H7 (cell line): ENCODE results near the gene KCNQ1. TPM values are rescaled to one million over a fixed set of nuclear protein-coding genes. Genes with fewer than 3 reads are reported as not detected.

Source experiments
- DNase-seq: peaks from one replicate; pipeline ENCODE4 v3.0.0; 2012
- H3K27me3 ChIP-seq: 2 replicates; pipeline ENCODE4 v1.6.0; 2011; ENCODE audit warnings: mild to moderate bottlenecking, low read length; ENCODE audit not compliant: control insufficient read depth, insufficient read depth
- H3K36me3 ChIP-seq: replicated peaks from 2 replicates; pipeline ENCODE4 v1.5.1; 2011; ENCODE audit warnings: low read length; ENCODE audit not compliant: control insufficient read depth, insufficient read depth
- H3K4me3 ChIP-seq: 2 replicates; pipeline ENCODE4 v1.5.1; 2011; ENCODE audit warnings: low read depth, mild to moderate bottlenecking, control low read depth, low read length, moderate library complexity; ENCODE audit not compliant: insufficient read depth
- total RNA-seq: library from RNA; depleted of rRNA; stranded (reverse); fragments of >200 nt; shearing (Covaris generic); gene quantifications from 2 replicates; pipeline ENCODE4 v1.2.3, GENCODE V29; 2014

Gene KCNQ1
- total RNA-seq, 1 experiment from 2014 or later: 0.48 TPM

DNA sequence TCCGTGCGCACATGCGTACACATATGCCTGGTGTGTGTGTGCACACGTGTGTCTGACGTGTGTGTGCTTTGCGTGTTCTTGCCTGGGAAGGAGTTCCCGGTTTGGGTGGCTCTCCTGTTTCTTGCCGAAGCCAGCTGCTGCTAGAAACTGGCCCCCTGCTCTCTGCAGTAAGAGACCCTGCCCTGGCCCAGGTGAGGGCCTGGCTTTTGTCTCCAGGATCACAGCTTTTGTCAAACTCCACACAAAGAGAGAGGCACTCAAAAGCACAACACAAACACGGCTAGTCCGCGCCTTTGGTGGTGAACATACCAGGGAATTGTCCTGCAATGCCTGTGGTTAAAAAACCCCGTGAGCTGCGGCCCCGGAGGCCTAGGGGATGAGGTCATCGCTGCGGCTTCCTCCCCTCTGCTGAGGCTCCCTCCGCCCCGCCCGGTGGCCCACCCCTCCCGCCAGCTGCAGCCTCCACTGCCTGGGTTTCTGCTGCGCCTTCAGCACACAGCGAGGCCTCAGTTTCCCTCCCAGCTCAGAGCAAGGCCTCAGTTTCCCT lies 88.9 kb downstream of the KCNQ1 start:
- no peaks in the 10 kb centered on the region for H3K36me3 ChIP-seq
- DNase-seq: peak; percentile 96
- H3K27me3 ChIP-seq: peaks cover 2% of the 10 kb centered on the region; the same call in 1 of the 2 replicates
- H3K4me3 ChIP-seq: no peak overlapping the region

DNA sequence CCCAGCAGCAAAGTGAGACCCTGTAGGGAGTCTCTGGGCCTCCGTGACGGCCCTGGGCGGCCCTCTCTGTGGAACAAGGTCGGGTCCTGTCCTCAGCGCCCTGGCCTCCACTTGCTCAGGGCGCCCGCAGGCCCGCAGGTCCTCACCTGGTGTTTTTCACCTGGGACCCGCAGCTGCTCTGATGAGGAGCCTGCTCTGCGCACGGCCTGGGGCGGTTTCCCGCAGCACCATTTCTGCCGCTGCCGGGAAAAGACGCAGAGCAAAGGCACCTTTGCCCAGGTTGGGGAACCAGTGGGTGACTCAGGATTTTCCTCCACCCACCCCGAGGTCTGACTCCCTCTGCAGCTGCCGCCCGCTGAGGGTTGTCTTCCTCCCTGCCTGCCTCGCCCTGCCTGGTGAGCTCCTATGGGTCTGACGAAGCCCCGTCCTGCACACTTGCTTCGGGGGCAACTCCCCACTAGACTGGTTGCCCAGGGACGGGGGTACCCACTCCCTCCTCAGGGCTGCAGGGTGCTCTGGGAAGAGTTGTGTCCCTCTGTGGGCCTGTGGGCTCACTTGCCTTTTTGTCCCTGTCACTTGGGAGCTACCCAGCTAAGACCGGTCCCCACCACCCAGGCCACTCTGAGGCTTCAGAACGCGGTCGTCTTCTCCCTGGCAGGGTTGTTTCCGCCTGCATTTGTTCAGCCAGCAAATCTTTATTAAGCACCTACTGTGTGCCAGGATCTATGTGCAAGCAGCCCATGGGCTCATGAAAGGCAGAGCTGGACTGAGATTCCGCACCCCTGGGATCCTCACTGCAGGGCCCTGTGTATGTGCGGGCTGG lies 89.5 kb downstream of the KCNQ1 start:
- Histone ChIP-seq H3K4me3 (no peak overlapping the region), H3K36me3 (no peaks in the 10 kb centered on the region), H3K27me3 (peaks cover 2% of the 10 kb centered on the region; the same call in 1 of the 2 replicates)
- peak; percentile 74 for DNase-seq

DNA sequence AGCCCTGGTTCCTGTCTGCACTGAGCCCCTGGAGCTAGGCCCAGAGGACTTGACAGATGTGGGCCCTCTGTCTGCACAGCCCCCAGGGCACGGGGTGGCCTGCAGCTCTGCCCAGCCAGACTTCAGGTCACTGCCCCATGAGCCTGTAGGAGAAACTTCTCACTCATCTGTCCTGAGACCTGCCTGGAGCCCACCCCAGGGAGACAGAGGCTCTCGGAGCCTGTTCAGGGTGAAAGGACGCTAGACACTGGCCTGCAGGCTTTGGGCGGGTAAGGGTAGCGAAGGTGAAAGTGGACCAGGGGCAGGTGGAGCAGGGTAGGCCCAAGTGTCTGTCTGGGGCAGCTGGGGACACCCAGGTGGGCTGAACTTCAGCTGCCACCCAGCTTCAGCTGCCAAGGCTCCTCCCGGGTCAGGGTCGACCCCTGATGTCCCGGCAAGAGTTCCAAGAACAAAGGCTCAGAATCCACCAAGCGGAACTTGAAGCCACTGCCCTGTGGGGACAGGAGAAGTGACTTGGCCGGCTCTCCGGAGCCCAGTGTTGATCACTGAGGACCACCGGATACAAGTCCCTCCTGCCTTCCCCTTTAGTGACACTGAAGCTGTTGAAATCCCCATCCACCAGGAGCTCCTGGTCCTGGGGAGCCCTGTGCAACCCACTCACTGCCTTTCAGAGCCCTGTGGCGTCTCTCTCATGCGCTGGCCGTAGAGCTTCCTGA lies 90.3 kb downstream of the KCNQ1 start:
- H3K27me3 ChIP-seq: peaks cover 2% of the 10 kb centered on the region; the same call in 1 of the 2 replicates
- no peaks in the 10 kb centered on the region for H3K36me3 ChIP-seq
- H3K4me3 ChIP-seq: no peak overlapping the region
- DNase-seq: no peak

DNA sequence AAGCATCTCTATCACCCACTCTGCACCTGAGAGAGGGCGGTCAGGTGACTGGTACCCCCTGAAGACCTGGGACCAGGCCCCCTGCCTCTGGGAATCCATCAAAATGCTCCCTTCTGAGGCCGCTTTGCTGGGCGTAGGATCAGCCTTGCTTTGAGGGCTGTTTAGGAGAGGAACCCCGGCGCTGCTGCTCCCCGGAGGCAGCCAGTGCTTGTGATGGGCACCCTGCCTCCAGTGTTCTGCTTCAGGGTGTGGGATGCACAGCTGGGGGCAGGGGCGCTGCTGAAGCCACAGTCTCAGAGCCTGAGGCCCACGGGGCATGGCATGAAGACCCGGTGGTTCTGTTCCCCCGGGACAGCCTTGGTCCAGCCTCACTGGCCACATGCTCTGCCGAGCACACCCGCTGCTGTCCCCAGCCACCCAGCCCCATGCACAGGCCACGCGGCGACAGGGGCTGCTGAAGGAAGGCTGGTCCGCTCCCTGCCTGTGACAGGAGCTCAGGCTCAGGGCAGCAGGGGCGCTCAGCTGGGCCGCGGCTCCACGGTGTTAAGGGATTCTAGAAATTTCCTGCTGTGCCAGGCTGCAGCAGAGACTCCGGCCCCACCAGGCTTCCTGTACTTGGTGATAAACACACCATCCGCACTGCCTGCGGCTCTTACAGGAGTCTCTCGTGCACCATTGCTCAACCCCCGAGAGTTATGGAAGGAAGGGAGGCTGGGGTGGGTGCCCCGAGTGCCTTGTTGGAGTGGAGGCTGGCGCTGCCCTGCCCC lies 91.0 kb downstream of the KCNQ1 start:
- Histone ChIP-seq H3K36me3 (no peaks in the 10 kb centered on the region), H3K27me3 (peaks cover 4% of the 10 kb centered on the region), H3K4me3 (no peak overlapping the region)
- no peak for DNase-seq

DNA sequence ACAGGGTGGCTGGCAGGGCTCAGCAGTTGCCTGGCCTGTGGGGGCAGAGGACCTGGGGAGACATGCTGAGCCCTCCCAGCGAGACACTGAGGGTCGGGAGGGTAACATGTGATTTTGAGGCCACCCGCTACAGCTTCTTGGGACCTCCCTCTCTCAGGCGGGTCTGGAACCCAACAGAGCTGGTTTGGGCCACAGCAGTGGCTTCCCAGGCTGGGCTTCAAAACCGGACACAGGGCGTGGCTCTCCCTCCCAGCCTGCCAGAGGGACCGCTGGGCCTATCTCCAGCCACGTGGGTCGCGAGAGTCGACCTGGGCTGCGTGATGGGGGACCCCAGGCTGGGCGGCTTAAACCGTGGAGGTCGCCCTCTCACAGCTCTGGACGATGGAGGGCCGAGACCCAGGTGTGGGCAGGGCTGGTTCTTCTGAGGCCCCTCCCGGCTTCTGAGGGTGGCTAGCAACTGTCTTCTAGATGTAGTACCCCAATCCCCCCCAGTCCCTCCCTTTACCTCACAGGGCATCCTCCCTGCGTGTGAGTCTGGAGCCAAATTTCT lies 91.7 kb downstream of the KCNQ1 start:
- H3K27me3 ChIP-seq: peaks cover 4% of the 10 kb centered on the region
- no peak for DNase-seq
- no peaks in the 10 kb centered on the region for H3K36me3 ChIP-seq
- no peak overlapping the region for H3K4me3 ChIP-seq

DNA sequence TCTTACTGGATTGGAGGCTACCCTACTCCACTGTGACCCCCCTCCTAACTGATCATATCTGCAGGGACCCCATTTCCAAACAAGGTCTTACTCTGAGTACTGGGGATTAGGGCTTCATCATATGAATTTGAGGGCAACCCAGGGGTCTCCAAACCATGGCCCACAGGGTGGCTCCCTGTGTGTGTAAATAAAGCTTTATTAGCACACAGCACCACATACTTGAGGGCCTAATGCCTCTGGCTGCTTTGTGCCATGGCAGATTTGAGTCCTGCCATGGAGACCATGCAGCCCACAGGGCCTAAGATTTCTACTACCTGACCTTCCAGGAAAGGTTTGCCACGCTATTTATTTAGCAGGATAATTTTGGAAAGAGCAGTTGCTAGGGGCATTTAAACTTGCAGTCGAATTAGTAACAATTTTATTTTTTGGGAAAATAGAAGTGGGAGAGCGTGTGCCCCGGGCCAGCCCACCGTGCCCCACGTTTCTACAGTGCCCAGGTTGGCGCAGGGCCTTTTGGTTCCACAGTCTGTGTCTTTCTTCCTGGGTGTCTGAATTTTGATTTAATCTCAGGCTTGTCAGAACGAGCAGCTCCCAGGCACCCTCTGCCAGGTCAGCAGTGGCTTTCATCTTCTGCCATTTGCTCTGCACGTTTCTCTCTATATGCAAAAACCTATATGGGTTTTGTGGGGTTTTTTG lies 92.3 kb downstream of the KCNQ1 start:
- no peaks in the 10 kb centered on the region for H3K36me3 ChIP-seq
- no peak overlapping the region for H3K4me3 ChIP-seq
- DNase-seq: no peak
- peaks cover 6% of the 10 kb centered on the region for H3K27me3 ChIP-seq

DNA sequence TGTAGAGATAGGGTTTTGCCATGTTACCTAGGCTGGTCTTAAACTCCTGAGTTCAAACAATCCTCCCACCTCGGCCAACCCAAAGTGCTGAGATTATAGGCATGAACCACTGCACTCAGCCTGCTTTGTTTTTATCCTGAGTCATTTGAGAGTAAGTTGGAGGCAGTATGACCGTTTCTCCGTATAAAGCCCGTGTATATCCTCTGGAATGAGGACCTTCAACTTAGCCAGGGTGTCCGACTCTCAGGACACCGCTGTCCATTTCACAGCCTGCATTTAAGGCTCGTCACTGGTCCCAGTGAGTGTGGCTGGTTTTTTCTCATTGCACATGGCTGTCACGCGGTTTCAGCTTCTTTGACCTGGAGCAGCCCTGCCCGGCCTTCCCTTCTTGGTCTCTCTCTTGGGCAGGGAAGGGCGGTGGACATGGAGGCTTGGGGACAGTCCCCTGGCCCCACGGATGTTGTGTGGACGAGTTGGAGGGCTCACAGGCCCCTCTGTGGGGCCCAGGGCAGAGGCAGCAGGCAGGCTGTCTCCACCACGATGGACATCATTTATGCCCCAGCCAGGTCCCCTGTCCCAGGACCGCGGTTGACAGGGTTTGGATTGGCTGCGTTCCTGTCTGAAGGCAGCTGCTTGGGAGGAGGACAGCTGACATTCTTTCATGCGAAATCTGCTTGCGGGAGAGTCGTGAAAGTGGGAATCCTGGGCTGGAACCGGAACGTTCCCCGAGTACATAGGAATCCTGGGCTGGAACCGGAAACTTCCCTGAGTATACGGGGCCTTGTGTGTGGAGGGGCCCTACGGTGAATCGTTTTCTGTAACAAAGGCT lies 93.3 kb downstream of the KCNQ1 start:
- H3K27me3 ChIP-seq: peaks cover 6% of the 10 kb centered on the region
- no peak overlapping the region for H3K4me3 ChIP-seq

DNA sequence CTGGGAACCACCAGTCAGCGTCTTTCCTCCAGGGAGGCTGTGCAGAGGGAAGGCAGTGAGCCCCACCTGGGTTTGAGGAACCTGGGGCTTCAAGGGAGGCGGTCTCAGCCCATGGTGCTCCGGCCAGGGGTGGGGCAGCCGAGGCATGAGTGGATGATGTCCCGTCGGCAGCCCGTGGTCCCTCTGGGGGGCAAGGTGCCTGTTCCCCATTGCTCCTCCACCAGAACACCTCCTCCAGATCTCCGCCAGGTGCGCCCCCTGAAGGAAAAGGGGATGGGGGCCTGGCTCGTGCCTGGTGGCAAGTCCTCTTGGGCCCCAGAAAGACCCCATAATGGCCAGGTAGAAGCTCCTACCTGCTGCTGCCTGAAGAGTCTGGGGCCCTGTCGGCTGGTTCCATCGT lies 94.1 kb downstream of the KCNQ1 start:
- no peak overlapping the region for H3K4me3 ChIP-seq
- peaks cover 6% of the 10 kb centered on the region for H3K27me3 ChIP-seq
- no peak for DNase-seq
- no peaks in the 10 kb centered on the region for H3K36me3 ChIP-seq

More for the DNA sequence above, 93.3 kb downstream of the KCNQ1 start:
- H3K36me3 ChIP-seq: no peaks in the 10 kb centered on the region
- DNase-seq: peak; percentile 62

DNA sequence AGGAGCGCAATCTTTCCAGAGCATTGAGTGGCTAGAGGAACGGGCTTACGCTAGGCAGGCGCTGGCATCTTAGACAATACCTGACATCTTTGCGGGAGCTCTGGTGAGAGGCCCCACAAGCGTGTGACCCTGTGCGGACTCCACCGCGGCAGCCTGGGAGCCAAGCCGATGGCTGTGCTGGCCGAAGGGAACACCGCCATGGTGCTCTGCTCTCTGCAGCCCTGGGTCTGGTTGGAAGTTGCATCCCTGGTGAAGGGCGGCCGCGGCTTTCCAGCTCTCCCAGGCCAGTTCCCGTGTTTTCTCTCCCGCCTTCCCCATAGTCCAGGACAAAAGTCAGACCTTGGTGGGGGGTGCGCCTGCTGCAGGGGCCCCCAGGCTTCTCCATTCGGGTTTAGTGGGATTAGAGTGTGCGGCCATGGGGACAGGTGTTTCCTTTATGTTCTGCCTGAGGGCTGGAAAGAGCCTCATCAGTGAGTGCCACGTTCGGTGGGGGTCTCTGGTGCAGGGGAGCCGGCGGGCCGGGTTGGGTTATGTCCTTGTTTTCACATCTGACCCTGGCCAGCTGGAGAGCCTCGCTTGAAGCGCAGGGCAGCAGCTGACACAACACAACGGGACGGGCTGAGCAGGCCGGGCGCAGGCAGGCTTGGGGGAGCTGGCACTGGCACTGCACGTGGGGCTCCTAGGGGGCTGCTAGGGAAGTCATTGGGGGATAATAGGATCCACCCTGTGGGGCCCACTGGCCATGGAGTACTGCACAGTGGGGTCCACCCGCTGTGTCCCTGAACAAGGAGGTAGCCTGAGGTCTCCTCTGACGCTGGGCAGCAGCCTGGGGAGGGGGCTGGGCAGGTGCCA lies 94.8 kb downstream of the KCNQ1 start:
- peak; percentile 56 for DNase-seq
- Histone ChIP-seq H3K36me3 (no peaks in the 10 kb centered on the region), H3K4me3 (no peak overlapping the region), H3K27me3 (peaks cover 4% of the 10 kb centered on the region; the same call in 1 of the 2 replicates)

DNA sequence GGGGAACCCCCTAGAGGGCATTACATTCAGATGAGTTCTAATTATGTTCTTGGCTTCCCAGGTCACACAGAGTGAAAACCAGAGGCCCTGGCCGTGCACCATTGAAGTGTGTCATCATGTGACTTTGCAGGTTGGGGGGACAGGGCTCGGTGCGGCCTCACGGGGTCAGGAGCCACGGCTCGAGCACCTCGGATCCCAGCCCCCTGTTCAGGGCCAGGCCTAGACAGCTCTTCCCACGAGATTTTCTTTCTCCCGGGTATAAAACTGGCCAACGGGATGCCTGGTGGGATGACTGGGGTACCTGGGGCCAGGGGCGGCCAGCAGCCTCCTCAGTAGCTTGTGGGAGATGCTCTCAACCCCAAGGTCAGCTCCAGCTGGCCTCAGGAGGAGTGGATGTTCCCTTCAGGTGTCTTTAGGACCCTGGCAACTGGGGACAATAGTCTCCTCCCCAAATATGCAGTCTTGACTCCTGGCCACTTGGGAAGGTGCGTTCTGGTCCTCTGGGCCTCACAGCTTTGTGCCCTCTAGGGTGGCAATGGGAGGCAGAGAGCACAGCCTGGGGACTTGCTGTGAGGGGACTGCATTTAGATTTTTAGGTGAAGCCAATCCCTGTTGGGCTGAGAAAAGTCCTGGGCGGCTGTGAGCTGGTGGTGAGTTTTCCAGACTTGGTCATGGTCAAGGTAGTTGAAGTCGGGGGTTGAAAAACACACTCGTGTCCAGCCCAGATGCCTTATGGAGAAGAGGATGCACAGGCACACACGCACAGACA lies 95.6 kb downstream of the KCNQ1 start:
- H3K36me3 ChIP-seq: no peaks in the 10 kb centered on the region
- H3K27me3 ChIP-seq: peaks cover 4% of the 10 kb centered on the region; the same call in 1 of the 2 replicates
- DNase-seq: no peak
- H3K4me3 ChIP-seq: no peak overlapping the region

DNA sequence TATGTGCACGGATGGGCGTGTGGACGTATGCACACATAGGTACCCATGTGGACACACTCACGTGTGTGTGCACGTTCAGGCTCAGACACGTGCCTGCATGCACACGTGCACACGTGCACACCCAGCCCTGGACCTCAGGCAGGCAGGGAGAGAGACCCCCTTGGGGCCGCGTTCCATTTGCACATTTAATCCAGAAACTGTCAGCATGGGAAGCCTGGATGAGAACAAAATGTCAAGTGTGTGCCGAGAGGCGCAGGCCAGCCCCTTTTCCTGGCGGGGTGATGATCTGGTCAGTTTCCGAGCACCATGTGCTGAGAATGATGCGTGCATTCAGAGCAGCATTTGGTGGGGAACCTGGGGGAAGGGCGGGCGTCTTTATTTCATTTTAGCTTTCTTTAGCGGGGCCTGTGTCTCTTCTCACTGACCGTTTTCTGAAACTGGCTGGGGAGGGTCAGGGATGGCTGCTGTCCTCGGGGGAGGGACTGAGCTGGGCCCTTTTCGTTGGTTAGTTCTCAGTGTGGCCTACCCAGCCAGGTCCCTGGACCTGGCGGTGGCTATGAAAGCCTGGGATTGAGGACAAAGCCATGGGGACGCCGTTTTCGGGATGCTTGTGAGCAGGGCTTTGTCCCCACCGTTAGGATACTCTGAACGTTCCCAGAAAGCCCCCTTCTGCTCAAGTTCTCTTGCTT lies 96.3 kb downstream of the KCNQ1 start:
- DNase-seq: no peak
- Histone ChIP-seq H3K36me3 (no peaks in the 10 kb centered on the region), H3K27me3 (peaks cover 4% of the 10 kb centered on the region), H3K4me3 (no peak overlapping the region)
